Neural progenitor cell (in vitro differentiated cells): Measurements from ENCODE around the gene CERT1. TPM values are rescaled to one million over a fixed set of nuclear protein-coding genes. Genes with fewer than 3 reads are reported as not detected.

Experiments used
- DNase-seq: peaks from one replicate; pipeline ENCODE4 v3.0.0-alpha.2; 2016; ENCODE audit warnings: low spot score
- H2AFZ ChIP-seq: fragments of 200-600 bp; sonication (generic); replicated peaks from 2 replicates; pipeline ENCODE4 v1.6.1; 2016; ENCODE audit warnings: antibody characterized with exemption
- H3F3A ChIP-seq: fragments of 200-600 bp; sonication (generic); 2 replicates; pipeline ENCODE4 v1.6.1; 2016; ENCODE audit warnings: antibody characterized with exemption, low read depth
- H3K27ac ChIP-seq: fragments of 200-600 bp; sonication (generic); 2 replicates; pipeline ENCODE4 v1.5.1; 2016; ENCODE audit warnings: mild to moderate bottlenecking
- H3K27me3 ChIP-seq: fragments of 200-600 bp; sonication (generic); 2 replicates; pipeline ENCODE4 v1.6.1; 2016; ENCODE audit warnings: mild to moderate bottlenecking, moderate library complexity
- H3K36me3 ChIP-seq: fragments of 200-600 bp; sonication (generic); 2 replicates; pipeline ENCODE4 v1.5.1; 2016
- H3K4me1 ChIP-seq: fragments of 200-600 bp; sonication (generic); 2 replicates; pipeline ENCODE4 v1.6.1; 2016; ENCODE audit warnings: mixed run types
- H3K4me2 ChIP-seq: fragments of 200-600 bp; sonication (generic); 2 replicates; pipeline ENCODE4 v1.6.1; 2016
- H3K4me3 ChIP-seq: fragments of 200-600 bp; sonication (generic); 2 replicates; pipeline ENCODE4 v1.5.1; 2016
- H3K79me2 ChIP-seq: fragments of 200-600 bp; sonication (generic); 2 replicates; pipeline ENCODE4 v1.6.1; 2016; ENCODE audit warnings: low read depth
- H3K9ac ChIP-seq: fragments of 200-600 bp; sonication (generic); 2 replicates; pipeline ENCODE4 v1.6.1; 2016
- H3K9me3 ChIP-seq: fragments of 200-600 bp; sonication (generic); 2 replicates; pipeline ENCODE4 v1.5.1; 2016; ENCODE audit warnings: low read depth
- H4K20me1 ChIP-seq: fragments of 200-600 bp; sonication (generic); 2 replicates; pipeline ENCODE4 v1.6.1; 2016; ENCODE audit warnings: low read depth
- H3K27ac Mint-ChIP-seq: 3 replicates; pipeline ENCODE4 v1.8.0; 2021; ENCODE audit warnings: mixed read lengths
- H3K27me3 Mint-ChIP-seq: 2 replicates; pipeline ENCODE4 v1.8.0; 2022; ENCODE audit warnings: low read depth, mild to moderate bottlenecking, inconsistent platforms, moderate library complexity, mixed read lengths; ENCODE audit not compliant: insufficient read depth
- H3K36me3 Mint-ChIP-seq: 3 replicates; pipeline ENCODE4 v1.8.0; 2021; ENCODE audit warnings: mixed read lengths
- H3K4me1 Mint-ChIP-seq: 3 replicates; pipeline ENCODE4 v1.8.0; 2021; ENCODE audit warnings: mixed read lengths
- H3K4me3 Mint-ChIP-seq: 3 replicates; pipeline ENCODE4 v1.8.0; 2021; ENCODE audit warnings: mild to moderate bottlenecking, moderate library complexity, mixed read lengths
- H3K9me3 Mint-ChIP-seq: 3 replicates; pipeline ENCODE4 v1.8.0; 2020; ENCODE audit warnings: mixed read lengths
- EZH2 ChIP-seq: fragments of 200-600 bp; sonication (generic); IDR thresholded peaks from 2 replicates; pipeline ENCODE4 v1.6.1; 2017; ENCODE audit warnings: antibody characterized with exemption, mild to moderate bottlenecking, moderate library complexity
- EZH2phosphoT487 ChIP-seq: fragments of 200-600 bp; sonication (generic); IDR thresholded peaks from 2 replicates; pipeline ENCODE4 v1.6.1; 2017; ENCODE audit warnings: antibody characterized with exemption
- total RNA-seq: library from RNA; depleted of rRNA; stranded (reverse); fragments of >200 nt; gene quantifications from 2 replicates; pipeline ENCODE4 v1.2.3, GENCODE V29; 2015; ENCODE audit warnings: low replicate concordance
- TF ChIP-seq, protein P1 (sequence below): fragments of 200-600 bp; sonication (generic); IDR thresholded peaks from 2 replicates; pipeline ENCODE4 v1.5.1; 2017; ENCODE audit warnings: antibody characterized with exemption, mild to moderate bottlenecking

The CERT1 gene
- total RNA-seq, 1 donor from 2014 or later = 50.4 TPM

DNA sequence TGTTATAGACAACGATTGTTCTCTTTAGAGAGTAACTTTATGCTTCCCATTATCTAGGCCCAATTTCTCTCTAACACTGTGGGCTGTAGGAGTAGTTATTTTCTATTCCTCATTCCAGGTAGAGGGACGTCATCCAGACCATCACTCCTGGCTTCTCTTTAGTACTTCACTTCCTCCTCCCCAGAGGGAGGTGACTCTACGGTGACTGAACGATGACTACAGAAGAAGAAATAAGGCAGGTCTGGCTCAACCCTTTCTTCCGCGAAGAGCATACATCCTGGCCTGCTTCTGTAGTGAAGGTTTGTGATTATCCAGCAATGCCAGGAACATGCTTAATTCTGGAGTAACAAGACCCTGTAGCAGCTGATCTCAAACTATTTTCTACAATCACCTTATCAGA, 123.6 kb downstream of the CERT1 start:
- H3K4me1 Mint-ChIP-seq = no peaks in the 10 kb centered on the region
- TF ChIP-seq EZH2 = no peak
- TF ChIP-seq EZH2phosphoT487 = no peak
- TF ChIP-seq, protein P1, sequence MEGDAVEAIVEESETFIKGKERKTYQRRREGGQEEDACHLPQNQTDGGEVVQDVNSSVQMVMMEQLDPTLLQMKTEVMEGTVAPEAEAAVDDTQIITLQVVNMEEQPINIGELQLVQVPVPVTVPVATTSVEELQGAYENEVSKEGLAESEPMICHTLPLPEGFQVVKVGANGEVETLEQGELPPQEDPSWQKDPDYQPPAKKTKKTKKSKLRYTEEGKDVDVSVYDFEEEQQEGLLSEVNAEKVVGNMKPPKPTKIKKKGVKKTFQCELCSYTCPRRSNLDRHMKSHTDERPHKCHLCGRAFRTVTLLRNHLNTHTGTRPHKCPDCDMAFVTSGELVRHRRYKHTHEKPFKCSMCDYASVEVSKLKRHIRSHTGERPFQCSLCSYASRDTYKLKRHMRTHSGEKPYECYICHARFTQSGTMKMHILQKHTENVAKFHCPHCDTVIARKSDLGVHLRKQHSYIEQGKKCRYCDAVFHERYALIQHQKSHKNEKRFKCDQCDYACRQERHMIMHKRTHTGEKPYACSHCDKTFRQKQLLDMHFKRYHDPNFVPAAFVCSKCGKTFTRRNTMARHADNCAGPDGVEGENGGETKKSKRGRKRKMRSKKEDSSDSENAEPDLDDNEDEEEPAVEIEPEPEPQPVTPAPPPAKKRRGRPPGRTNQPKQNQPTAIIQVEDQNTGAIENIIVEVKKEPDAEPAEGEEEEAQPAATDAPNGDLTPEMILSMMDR = no peak
- no peaks in the 10 kb centered on the region for H3K9me3 ChIP-seq
- H3K4me3 Mint-ChIP-seq = no peak overlapping the region
- H3K4me1 ChIP-seq = no peaks in the 10 kb centered on the region
- no peak overlapping the region for H3K4me3 ChIP-seq
- H2AFZ ChIP-seq = no peak overlapping the region
- H3K4me2 ChIP-seq = no peak overlapping the region
- no peaks in the 10 kb centered on the region for H4K20me1 ChIP-seq
- peaks cover 10% of the 10 kb centered on the region for H3K36me3 ChIP-seq
- peaks cover 8% of the 10 kb centered on the region for H3K36me3 Mint-ChIP-seq
- no peak overlapping the region for H3K27ac Mint-ChIP-seq
- H3K27ac ChIP-seq = no peak overlapping the region
- H3K9me3 Mint-ChIP-seq = no peaks in the 10 kb centered on the region
- H3K79me2 ChIP-seq = no peaks in the 10 kb centered on the region
- no peaks in the 10 kb centered on the region for H3F3A ChIP-seq
- DNase-seq = no peak
- no peak overlapping the region for H3K9ac ChIP-seq
- H3K27me3 Mint-ChIP-seq = no peaks in the 10 kb centered on the region
- H3K27me3 ChIP-seq = no peaks in the 10 kb centered on the region

DNA sequence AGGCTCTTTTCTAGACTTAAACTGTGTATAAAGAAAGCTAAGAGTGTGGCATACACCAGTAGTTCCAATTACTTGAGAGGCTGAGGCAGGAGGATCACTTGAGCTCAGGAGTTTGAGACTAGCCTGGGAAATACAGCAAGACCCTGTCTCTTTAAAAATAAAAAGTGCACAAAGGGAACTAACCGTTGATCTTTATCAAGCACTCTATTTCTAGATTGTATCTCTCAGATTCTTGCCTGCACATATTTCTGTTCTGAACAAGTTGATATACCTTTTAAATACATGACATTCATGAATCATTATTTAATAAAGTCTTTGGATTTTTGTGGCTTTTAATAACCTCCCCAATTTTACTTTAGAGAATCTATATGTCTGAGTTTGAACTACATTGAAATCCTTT, 127.2 kb downstream of the CERT1 start:
- Histone ChIP-seq H3K9me3 (no peaks in the 10 kb centered on the region), H3F3A (no peaks in the 10 kb centered on the region), H3K27ac (no peak overlapping the region), H3K79me2 (no peaks in the 10 kb centered on the region), H3K4me3 (no peak overlapping the region), H4K20me1 (no peaks in the 10 kb centered on the region), H2AFZ (no peak overlapping the region), H3K4me1 (no peaks in the 10 kb centered on the region), H3K9ac (no peak overlapping the region), H3K27me3 (no peaks in the 10 kb centered on the region), H3K36me3 (peaks cover 10% of the 10 kb centered on the region), H3K4me2 (no peak overlapping the region)
- TF ChIP-seq, protein P1 = no peak
- TF ChIP-seq EZH2phosphoT487 (no peak), EZH2 (no peak)
- Mint-ChIP-seq H3K27me3 (no peaks in the 10 kb centered on the region), H3K4me1 (no peaks in the 10 kb centered on the region), H3K27ac (no peak overlapping the region), H3K9me3 (no peaks in the 10 kb centered on the region), H3K4me3 (no peak overlapping the region), H3K36me3 (peaks cover 12% of the 10 kb centered on the region)
- DNase-seq = no peak

DNA sequence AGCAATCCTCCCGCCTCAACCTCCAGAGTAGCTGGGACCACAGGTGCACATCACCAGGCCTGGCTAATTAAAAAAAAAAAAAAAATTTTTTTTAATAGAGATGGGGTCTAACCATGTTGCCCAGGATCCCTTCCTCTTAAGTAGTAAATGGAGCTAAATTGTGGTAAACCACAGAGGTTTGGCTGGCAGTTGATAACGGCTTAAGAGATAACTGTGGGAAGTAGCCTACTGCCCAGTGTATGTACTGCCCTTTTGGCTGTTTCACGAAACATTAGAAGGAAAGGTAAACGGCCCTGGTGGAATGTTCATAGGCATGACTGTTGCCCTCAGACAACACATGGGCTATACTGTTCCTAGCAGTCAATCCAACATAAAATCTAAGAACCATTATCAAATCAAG, 130.0 kb downstream of the CERT1 start:
- TF ChIP-seq EZH2 (no peak), EZH2phosphoT487 (no peak)
- TF ChIP-seq, protein P1 = no peak
- H3K27ac Mint-ChIP-seq = no peak overlapping the region
- Histone ChIP-seq H3F3A (no peaks in the 10 kb centered on the region), H3K9me3 (no peaks in the 10 kb centered on the region), H3K9ac (no peak overlapping the region), H3K36me3 (peaks cover 10% of the 10 kb centered on the region), H3K27ac (no peak overlapping the region), H2AFZ (no peak overlapping the region), H3K27me3 (no peaks in the 10 kb centered on the region), H3K79me2 (no peaks in the 10 kb centered on the region), H3K4me1 (no peaks in the 10 kb centered on the region), H4K20me1 (no peaks in the 10 kb centered on the region), H3K4me2 (no peak overlapping the region), H3K4me3 (no peak overlapping the region)
- no peaks in the 10 kb centered on the region for H3K27me3 Mint-ChIP-seq
- H3K9me3 Mint-ChIP-seq = no peaks in the 10 kb centered on the region
- DNase-seq = no peak
- H3K4me1 Mint-ChIP-seq = no peaks in the 10 kb centered on the region
- no peak overlapping the region for H3K4me3 Mint-ChIP-seq
- peaks cover 9% of the 10 kb centered on the region for H3K36me3 Mint-ChIP-seq
